HepG2 (cell line): ENCODE measurements around the gene NPTXR. TPM values are rescaled to one million over a fixed set of nuclear protein-coding genes. Genes with fewer than 3 reads are reported as not detected.
A peak's percentile ranks its signal among the peaks of the same experiment; 100 is the strongest.

Experiments used
- AGO1 ChIP-seq: fragments of 200-400 bp; formaldehyde crosslinking; IDR thresholded peaks from 2 replicates; pipeline ENCODE4 v1.6.1; 2017; ENCODE audit warnings: mild to moderate bottlenecking, low read depth, low read length, moderate library complexity; ENCODE audit not compliant: poor library complexity, severe bottlenecking
- BCL6 ChIP-seq: IDR thresholded peaks from 2 replicates; pipeline ENCODE4 v1.6.1; 2016; ENCODE audit warnings: missing genetic modification reagents, missing compliant biosample characterization
- CEBPB ChIP-seq: IDR thresholded peaks from 2 replicates; pipeline ENCODE4 v1.6.1; 2011; ENCODE audit warnings: low read depth, low read length, improper control_type of control experiment, borderline replicate concordance
- DPF2 ChIP-seq: sonication (generic); formaldehyde crosslinking; IDR thresholded peaks from 2 replicates; pipeline ENCODE4 v1.4.0; 2020; ENCODE audit warnings: mild to moderate bottlenecking, low read depth, missing genetic modification reagents, borderline replicate concordance
- FLYWCH1 ChIP-seq: sonication (generic); formaldehyde crosslinking; IDR thresholded peaks from 2 replicates; pipeline ENCODE4 v1.8.1; 2023; ENCODE audit warnings: mild to moderate bottlenecking, missing genetic modification reagents
- IKZF1 ChIP-seq: fragments of 450-650 bp; IDR thresholded peaks from 2 replicates; pipeline ENCODE4 v1.7.1; 2016
- MAFK ChIP-seq, 2 experiments: IDR thresholded peaks in 1 of 2; conservative IDR thresholded peaks in 1 of 2; 2 replicates each; pipeline ENCODE4 v1.6.1; 2011; ENCODE audit warnings: improper control_type of control experiment in 2 of 2, low read length in 2 of 2
- SUZ12 ChIP-seq: fragments of 150-350 bp; IDR thresholded peaks from 2 replicates; pipeline ENCODE4 v1.6.1; 2014; ENCODE audit warnings: low read depth, low read length
- ZEB1 ChIP-seq: IDR thresholded peaks from 2 replicates; pipeline ENCODE4 v1.6.1; 2012; ENCODE audit warnings: mild to moderate bottlenecking, low read depth, inconsistent platforms; ENCODE audit not compliant: insufficient replicate concordance
- ZNF367 ChIP-seq: sonication (generic); formaldehyde crosslinking; IDR thresholded peaks from 2 replicates; pipeline ENCODE4 v1.4.0; 2020; ENCODE audit warnings: missing genetic modification reagents, borderline replicate concordance
- ZNF446 ChIP-seq: sonication (generic); formaldehyde crosslinking; IDR thresholded peaks from 2 replicates; pipeline ENCODE4 v1.5.0; 2020; ENCODE audit warnings: mild to moderate bottlenecking, missing genetic modification reagents
- ZNF530 ChIP-seq: sonication (generic); formaldehyde crosslinking; IDR thresholded peaks from 2 replicates; pipeline ENCODE4 v1.5.0; 2020; ENCODE audit warnings: low read depth, mild to moderate bottlenecking, missing genetic modification reagents
- ZNF652 ChIP-seq: IDR thresholded peaks from 2 replicates; pipeline ENCODE4 v1.6.1; 2016; ENCODE audit warnings: low read depth, borderline replicate concordance
- ZSCAN12 ChIP-seq: sonication (generic); formaldehyde crosslinking; IDR thresholded peaks from 2 replicates; pipeline ENCODE4 v1.9.0; 2021; ENCODE audit warnings: mild to moderate bottlenecking, missing genetic modification reagents
- polyA plus RNA-seq, 8 experiments: library from polyadenylated mRNA; depleted of rRNA in 3 of 8; stranded (reverse) in 7 of 8; unstranded in 1 of 8; fragments of >200 nt; fragmentation: Illumina TruSeq in 4 of 8; extraction: Trizol in 4 of 8; gene quantifications; 2 replicates each; pipeline versions ENCODE4 v1.2.1 to v1.2.3, GENCODE V29; 2011 to 2016; ENCODE audit warnings: low read depth in 4 of 8, missing spikeins in 1 of 8, mixed read lengths in 1 of 8; ENCODE audit not compliant: insufficient read depth in 1 of 8
- total RNA-seq, 5 experiments: library from RNA; depleted of rRNA; stranded (reverse); fragments of >200 nt; fragmentation: Illumina TruSeq; extraction: Trizol; gene quantifications; 2 replicates each; pipeline ENCODE4 v1.2.3, GENCODE V29; 2016; ENCODE audit warnings: low read depth in 1 of 5
- TF ChIP-seq, protein P1 (sequence below): sonication (generic); formaldehyde crosslinking; IDR thresholded peaks from 2 replicates; pipeline ENCODE4 v1.4.0; 2020; ENCODE audit warnings: missing genetic modification reagents, borderline replicate concordance
- TF ChIP-seq, protein P2 (sequence below): sonication (generic); formaldehyde crosslinking; IDR thresholded peaks from 2 replicates; pipeline ENCODE4 v1.5.1; 2020; ENCODE audit warnings: mild to moderate bottlenecking, missing genetic modification reagents
- TF ChIP-seq, protein P3 (sequence below): sonication (generic); formaldehyde crosslinking; IDR thresholded peaks from 2 replicates; pipeline ENCODE4 v1.4.0; 2020; ENCODE audit warnings: missing genetic modification reagents, low read depth, mild to moderate bottlenecking, borderline replicate concordance
- TF ChIP-seq, protein P4 (sequence below): sonication (generic); formaldehyde crosslinking; IDR thresholded peaks from 2 replicates; pipeline ENCODE4 v1.4.0; 2020; ENCODE audit warnings: missing genetic modification reagents
- TF ChIP-seq, protein P5 (sequence below): sonication (generic); formaldehyde crosslinking; IDR thresholded peaks from 2 replicates; pipeline ENCODE4 v1.9.0; 2021; ENCODE audit warnings: missing genetic modification reagents, mild to moderate bottlenecking, borderline replicate concordance

NPTXR gene
- total and polyA plus RNA-seq, 2 of the 13 experiments (the other 11 are each of a cell fraction or from before 2014, with no cell fraction given), result 2.6 to 4.8 TPM

DNA sequence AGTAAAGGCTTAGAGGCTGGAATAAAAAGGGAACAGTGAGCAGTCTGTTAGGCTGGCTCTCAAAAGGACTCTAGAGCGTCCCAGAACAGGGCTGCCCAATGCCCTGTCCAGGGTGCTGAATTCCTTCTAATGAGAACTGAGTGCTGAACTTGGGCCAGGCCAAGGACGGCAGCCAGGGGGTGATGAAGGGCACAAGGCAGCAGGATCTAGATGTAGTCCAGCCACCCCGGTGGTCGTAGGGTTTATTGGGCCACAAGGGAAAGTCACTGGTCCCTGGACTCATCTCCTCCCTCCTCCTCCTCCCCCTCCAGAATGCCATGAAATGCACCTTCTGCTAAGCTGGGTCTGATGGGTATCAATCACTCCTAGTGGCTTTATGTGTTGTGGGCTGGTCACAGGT lies 19.2 kb downstream of the NPTXR start (continued):
- TF ChIP-seq AGO1 (no peak), ZEB1 (no peak), ZNF446 (CRISPR knock-in tag) (no peak), SUZ12 (no peak), CEBPB (no peak), ZNF530 (CRISPR knock-in tag) (no peak), ZNF367 (peak; percentile 48; the same call in 1 of the 2 replicates), FLYWCH1 (CRISPR knock-in tag) (0 out of 2 replicates have a peak, but pooled peaks have one; percentile 47), MAFK (conservative IDR thresholded peaks at IDR 0.05 in 1 of 2, IDR thresholded peaks at IDR 0.05 in 1 of 2; ENCODE audit: low read length in 2 of 2) (no peak), BCL6 (CRISPR knock-in tag) (peak; percentile 55), DPF2 (CRISPR knock-in tag) (no peak), IKZF1 (no peak), ZSCAN12 (no peak), ZNF652 (CRISPR knock-in tag) (no peak)
- TF ChIP-seq, protein P1, sequence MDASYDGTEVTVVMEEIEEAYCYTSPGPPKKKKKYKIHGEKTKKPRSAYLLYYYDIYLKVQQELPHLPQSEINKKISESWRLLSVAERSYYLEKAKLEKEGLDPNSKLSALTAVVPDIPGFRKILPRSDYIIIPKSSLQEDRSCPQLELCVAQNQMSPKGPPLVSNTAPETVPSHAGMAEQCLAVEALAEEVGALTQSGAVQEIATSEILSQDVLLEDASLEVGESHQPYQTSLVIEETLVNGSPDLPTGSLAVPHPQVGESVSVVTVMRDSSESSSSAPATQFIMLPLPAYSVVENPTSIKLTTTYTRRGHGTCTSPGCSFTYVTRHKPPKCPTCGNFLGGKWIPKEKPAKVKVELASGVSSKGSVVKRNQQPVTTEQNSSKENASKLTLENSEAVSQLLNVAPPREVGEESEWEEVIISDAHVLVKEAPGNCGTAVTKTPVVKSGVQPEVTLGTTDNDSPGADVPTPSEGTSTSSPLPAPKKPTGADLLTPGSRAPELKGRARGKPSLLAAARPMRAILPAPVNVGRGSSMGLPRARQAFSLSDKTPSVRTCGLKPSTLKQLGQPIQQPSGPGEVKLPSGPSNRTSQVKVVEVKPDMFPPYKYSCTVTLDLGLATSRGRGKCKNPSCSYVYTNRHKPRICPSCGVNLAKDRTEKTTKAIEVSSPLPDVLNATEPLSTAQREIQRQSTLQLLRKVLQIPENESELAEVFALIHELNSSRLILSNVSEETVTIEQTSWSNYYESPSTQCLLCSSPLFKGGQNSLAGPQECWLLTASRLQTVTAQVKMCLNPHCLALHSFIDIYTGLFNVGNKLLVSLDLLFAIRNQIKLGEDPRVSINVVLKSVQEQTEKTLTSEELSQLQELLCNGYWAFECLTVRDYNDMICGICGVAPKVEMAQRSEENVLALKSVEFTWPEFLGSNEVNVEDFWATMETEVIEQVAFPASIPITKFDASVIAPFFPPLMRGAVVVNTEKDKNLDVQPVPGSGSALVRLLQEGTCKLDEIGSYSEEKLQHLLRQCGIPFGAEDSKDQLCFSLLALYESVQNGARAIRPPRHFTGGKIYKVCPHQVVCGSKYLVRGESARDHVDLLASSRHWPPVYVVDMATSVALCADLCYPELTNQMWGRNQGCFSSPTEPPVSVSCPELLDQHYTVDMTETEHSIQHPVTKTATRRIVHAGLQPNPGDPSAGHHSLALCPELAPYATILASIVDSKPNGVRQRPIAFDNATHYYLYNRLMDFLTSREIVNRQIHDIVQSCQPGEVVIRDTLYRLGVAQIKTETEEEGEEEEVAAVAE (CRISPR knock-in tag), result peak; percentile 87; the same call in 1 of the 2 replicates
- TF ChIP-seq, protein P2, sequence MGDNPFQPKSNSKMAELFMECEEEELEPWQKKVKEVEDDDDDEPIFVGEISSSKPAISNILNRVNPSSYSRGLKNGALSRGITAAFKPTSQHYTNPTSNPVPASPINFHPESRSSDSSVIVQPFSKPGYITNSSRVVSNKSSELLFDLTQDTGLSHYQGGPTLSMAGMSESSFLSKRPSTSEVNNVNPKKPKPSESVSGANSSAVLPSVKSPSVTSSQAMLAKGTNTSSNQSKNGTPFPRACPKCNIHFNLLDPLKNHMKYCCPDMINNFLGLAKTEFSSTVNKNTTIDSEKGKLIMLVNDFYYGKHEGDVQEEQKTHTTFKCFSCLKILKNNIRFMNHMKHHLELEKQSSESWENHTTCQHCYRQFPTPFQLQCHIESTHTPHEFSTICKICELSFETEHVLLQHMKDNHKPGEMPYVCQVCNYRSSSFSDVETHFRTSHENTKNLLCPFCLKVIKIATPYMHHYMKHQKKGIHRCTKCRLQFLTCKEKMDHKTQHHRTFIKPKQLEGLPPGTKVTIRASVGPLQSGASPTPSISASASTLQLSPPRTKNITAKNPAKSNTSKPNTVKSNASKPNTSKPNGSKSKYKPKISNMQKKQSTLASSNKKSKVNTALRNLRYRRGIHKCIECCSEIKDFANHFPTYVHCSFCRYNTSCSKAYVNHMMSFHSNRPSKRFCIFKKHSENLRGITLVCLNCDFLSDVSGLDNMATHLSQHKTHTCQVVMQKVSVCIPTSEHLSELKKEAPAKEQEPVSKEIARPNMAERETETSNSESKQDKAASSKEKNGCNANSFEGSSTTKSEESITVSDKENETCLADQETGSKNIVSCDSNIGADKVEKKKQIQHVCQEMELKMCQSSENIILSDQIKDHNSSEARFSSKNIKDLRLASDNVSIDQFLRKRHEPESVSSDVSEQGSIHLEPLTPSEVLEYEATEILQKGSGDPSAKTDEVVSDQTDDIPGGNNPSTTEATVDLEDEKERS (CRISPR knock-in tag), result no peak
- TF ChIP-seq, protein P3, sequence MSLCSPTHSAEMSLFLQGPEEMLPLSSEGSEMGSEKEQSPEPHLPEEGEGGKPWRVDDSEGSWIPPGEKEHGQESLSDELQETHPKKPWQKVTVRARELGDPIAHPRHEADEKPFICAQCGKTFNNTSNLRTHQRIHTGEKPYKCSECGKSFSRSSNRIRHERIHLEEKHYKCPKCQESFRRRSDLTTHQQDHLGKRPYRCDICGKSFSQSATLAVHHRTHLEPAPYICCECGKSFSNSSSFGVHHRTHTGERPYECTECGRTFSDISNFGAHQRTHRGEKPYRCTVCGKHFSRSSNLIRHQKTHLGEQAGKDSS, result peak; percentile 53; the same call in 1 of the 2 replicates
- TF ChIP-seq, protein P4, sequence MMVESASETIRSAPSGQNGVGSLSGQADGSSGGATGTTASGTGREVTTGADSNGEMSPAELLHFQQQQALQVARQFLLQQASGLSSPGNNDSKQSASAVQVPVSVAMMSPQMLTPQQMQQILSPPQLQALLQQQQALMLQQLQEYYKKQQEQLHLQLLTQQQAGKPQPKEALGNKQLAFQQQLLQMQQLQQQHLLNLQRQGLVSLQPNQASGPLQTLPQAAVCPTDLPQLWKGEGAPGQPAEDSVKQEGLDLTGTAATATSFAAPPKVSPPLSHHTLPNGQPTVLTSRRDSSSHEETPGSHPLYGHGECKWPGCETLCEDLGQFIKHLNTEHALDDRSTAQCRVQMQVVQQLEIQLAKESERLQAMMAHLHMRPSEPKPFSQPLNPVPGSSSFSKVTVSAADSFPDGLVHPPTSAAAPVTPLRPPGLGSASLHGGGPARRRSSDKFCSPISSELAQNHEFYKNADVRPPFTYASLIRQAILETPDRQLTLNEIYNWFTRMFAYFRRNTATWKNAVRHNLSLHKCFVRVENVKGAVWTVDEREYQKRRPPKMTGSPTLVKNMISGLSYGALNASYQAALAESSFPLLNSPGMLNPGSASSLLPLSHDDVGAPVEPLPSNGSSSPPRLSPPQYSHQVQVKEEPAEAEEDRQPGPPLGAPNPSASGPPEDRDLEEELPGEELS, result no peak
- TF ChIP-seq, protein P5, sequence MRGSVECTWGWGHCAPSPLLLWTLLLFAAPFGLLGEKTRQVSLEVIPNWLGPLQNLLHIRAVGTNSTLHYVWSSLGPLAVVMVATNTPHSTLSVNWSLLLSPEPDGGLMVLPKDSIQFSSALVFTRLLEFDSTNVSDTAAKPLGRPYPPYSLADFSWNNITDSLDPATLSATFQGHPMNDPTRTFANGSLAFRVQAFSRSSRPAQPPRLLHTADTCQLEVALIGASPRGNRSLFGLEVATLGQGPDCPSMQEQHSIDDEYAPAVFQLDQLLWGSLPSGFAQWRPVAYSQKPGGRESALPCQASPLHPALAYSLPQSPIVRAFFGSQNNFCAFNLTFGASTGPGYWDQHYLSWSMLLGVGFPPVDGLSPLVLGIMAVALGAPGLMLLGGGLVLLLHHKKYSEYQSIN (CRISPR knock-in tag), result no peak
